Dedifferentiated amniotic fluid mesenchymal stem cell (primary cell): ENCODE results near the gene SLC9A1.
A peak's percentile ranks its signal among the peaks of the same experiment; 100 is the strongest.
"Not testable (repeated sequence)": the region's sequence is repeated elsewhere in the genome, so short reads cannot be mapped to it uniquely, and the experiment has no call there.

Source experiments
- DNase-seq: peaks from one replicate; pipeline ENCODE4 v3.0.0-alpha.2; 2016; ENCODE audit errors: extremely low spot score

Gene SLC9A1

GRCh38 chr1:27154991-27155781 is at the start of gene SLC9A1:
Gene SLC9A1 (minus strand): TSS chr1:27155125. CDS start chr1:27154334, 791 bp downstream.
- DNase-seq: peak; percentile 90

GRCh38 chr1:27203946-27204345 is 49.0 kb upstream of the SLC9A1 start:
- no peak for DNase-seq

- DNase-seq: no peak
Observed at GRCh38 chr1:27201295-27201694, 46.4 kb upstream of the SLC9A1 start.

GRCh38 chr1:27193194-27193593 is 38.3 kb upstream of the SLC9A1 start:
- no peak for DNase-seq

GRCh38 chr1:27192039-27192529 is 37.2 kb upstream of the SLC9A1 start:
- no peak for DNase-seq

DNA sequence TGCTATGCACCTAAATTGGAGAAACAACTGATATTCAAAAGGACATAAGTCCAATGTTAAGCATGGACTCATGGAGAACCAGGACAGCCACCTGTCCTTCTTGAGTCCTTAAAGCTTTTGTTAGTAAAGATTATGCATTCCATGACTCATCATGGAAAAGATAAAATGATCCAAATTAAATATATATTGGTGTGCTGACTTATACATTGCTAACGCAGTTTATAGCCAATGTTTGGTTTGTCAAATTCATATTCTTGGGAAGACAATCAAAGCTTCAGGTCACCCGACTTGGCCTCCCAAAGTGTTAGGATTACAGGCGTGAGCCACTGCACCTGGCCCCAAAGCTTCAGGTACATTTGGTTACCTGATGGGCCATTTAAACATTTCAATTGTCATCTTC is 29.7 kb upstream of the SLC9A1 start:
- not testable (repeated sequence) for DNase-seq

- no peak for DNase-seq
Observed at GRCh38 chr1:27179979-27180378, 25.1 kb upstream of the SLC9A1 start.

DNA sequence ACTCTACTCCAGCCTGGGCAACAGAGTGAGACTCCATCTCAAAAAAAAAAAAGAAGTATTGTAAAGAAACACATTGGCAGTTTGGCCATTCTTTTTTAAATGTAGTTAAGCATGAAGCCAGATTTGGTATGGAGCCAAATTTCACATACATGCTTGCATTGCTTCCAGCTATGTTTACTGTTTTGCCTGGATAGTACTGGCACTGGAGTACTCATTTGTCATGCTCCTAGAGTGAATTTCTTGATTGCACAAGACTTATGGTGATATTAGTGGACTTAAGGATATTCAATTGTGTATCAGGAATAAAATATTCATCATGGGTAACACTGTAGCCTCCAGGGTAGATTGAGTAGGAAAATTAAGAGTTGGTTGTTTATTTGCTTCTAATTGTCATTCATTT is 24.5 kb upstream of the SLC9A1 start:
- DNase-seq: no peak

- no peak for DNase-seq
Observed at GRCh38 chr1:27176954-27177353, 22.0 kb upstream of the SLC9A1 start.

GRCh38 chr1:27176323-27176722 is 21.4 kb upstream of the SLC9A1 start:
- DNase-seq: no peak

DNA sequence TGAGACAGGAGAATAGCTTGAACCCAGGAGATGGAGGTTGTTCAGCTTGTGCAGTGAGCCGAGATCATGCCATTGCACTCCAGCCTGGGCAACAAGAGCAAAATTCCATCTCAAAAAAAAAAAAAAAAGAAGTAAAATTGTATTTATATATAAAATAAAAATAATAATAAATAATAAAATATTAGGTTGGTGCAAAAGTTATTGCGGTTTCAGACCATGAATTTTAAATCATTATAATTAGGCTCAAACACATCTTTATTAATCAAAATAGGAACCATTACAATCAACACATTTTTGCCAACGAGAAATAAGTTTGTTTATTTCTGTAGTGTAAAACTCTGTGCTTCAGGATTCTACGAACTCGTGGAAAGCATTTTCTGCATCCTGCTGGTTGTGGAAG is 18.1 kb upstream of the SLC9A1 start:
- not testable (repeated sequence) for DNase-seq

- DNase-seq: no peak
Observed at GRCh38 chr1:27166929-27167328, 12.0 kb upstream of the SLC9A1 start.

GRCh38 chr1:27166351-27166802 is 11.5 kb upstream of the SLC9A1 start:
- DNase-seq: peak; percentile 50

DNA sequence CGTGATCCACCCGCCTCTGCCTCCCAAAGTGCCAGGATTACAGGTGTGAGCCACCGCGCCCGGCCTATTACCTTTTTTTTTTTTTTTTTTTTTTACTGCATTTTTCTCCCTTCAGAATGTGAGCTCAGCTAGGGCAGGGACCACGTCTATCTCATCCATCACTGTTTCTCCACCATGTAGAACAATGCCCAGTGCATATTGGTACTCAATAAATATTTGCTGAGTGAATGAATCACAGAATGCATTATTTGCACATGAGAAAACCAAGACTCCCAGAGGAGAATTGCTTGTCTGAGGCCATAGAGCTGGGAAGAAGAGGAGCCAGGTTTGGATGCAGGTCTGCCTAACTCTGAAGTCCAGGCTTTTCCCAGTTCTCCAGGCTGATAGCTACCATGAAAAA is 8.2 kb upstream of the SLC9A1 start:
- no peak for DNase-seq

- DNase-seq: no peak
Observed at GRCh38 chr1:27162090-27162489, 7.2 kb upstream of the SLC9A1 start.

GRCh38 chr1:27161594-27161993 is 6.7 kb upstream of the SLC9A1 start:
- no peak for DNase-seq

- no peak for DNase-seq
Observed at GRCh38 chr1:27157194-27157593, 2.3 kb upstream of the SLC9A1 start.

DNA sequence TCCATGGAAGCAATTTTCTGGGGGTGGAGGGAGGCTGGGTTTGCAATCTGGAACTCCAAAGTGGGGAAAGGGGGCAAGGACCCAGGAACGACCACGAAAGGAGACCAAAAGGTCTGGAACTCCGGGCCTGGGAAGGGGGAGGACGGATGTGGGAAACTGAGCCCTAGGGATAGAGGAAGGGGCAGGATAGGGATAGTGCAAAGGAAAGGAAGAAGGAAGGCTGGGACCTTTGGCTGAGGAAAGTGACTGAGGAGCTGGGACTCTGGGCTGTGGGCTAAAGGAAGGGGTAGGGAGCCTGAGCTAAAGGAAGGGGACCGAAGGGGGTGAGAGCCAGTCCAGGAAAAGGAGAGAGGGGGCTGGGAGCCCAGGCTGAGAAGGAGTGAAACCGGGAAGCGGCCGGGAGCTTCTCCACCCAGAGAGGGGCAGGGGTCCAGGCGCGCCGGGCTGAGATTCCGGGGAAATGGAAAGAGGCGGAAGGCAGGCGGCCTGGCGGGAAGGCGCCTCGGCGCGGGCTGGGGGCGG is 395 bp downstream of the SLC9A1 start:
- DNase-seq: no peak

DNA sequence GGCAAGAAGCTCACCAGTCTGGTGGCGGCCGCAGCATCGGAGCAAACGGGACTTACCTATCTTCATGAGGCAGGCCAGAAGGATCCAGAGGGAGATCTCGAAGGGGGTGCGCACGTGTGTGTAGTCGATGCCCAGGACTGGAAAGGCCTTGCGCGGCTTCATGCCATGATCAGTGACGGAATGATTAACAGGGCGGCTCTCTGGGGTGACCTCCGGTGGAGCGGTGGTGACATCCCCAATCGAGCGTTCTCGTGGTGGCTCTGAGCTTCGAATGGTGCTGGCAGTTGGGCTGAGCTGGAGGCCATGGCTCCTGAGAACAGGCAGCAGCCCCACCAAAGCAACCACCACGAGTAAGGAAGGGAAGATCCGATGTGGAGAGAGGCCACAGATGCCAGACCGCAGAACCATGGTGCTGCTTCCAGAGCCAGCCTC is 982 bp downstream of the SLC9A1 start:
- DNase-seq: no peak

- no peak for DNase-seq
Observed at GRCh38 chr1:27153549-27153886, 1.4 kb downstream of the SLC9A1 start.

DNA sequence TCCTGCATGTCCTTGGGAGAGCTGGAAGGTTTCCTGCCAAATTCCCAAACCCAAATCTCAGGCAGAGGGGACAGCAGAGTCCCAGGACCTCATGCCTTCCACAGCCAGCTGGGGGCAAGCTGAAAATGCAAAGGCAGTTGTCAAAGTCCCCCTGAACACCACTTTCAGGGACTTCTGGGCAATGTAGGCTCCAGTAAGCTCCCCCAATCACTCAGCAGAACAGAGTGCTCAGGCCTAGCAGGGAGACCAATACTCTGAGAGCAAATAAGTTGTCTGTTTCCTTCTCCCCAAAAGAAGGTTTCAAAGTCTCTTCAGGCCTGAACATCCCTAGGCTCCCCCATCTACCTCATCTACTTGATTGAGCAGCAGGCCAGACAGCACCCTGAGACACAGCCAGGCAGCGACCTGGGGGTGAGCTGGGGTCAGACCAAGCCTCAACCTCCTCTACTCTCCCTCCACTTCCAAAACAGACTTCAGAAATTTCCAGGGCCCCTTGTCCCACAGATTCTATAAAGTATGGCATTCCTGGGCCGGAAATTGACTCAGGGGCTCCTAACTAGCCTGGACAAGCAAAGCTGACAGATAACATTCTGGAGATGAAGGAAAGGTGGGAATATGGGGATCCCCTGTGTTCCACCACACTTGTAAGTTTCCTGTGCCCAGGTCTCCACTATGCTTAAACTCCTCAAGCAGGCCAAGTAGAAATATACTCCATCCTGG is 1.9 kb downstream of the SLC9A1 start:
- DNase-seq: no peak

GRCh38 chr1:27152004-27152828 is 2.7 kb downstream of the SLC9A1 start:
- no peak for DNase-seq
